Ishikawa (cell line): ENCODE data around the gene OR10H1.

ENCODE experiments used
- EGR1 ChIP-seq: IDR thresholded peaks from 2 replicates; pipeline ENCODE4 v1.6.1; 2012
- MAX ChIP-seq: IDR thresholded peaks from 2 replicates; pipeline ENCODE4 v1.6.1; 2012
- RAD21 ChIP-seq: IDR thresholded peaks from 2 replicates; pipeline ENCODE4 v1.6.1; 2012; ENCODE audit warnings: low read depth
- TEAD4 ChIP-seq: IDR thresholded peaks from 2 replicates; pipeline ENCODE4 v1.6.1; 2012

- TF ChIP-seq MAX, result no peak
- no peak for TF ChIP-seq EGR1
- TF ChIP-seq RAD21, result no peak
- TF ChIP-seq TEAD4, result no peak
Observed at GRCh38 chr19:15811476-15811875, 4.0 kb downstream of the OR10H1 start.
